Endothelial cell of umbilical vein (primary cell): ENCODE measurements around the gene ALDH1L1. TPM values are rescaled to one million over a fixed set of nuclear protein-coding genes. Genes with fewer than 3 reads are reported as not detected.

Experiments
- BruUV-seq: library from RNA; stranded (reverse); fragments of 400-500 nt; replicated peaks from 2 replicates; lab custom pipeline; 2021; lab: Mats Ljungman, UMichigan
- CTCF ChIA-PET: fragments of 300-600, 350-600 bp; sonication (Branson Sonifier 250); formaldehyde crosslinking; loops from one replicate; lab custom pipeline; 2021; ENCODE audit warnings: antibody characterized with exemption, inconsistent platforms; lab: Charles Lee
- POLR2A ChIA-PET: fragments of 300-600, 350-600 bp; sonication (Branson Sonifier 250); formaldehyde crosslinking; loops from one replicate; lab custom pipeline; 2021; ENCODE audit warnings: antibody characterized with exemption, inconsistent platforms; lab: Charles Lee
- DNase-seq: peaks from one replicate; pipeline ENCODE4 v3.0.0-alpha.2; 2011; ENCODE audit warnings: low read depth, low spot score
- FAIRE-seq: peaks from 2 replicates; lab custom pipeline; 2011; peaks lifted over from hg19 to GRCh38; lab: Jason Lieb, UNC
- H2AFZ ChIP-seq: 2 replicates; pipeline ENCODE4 v1.6.0; 2012; ENCODE audit warnings: low read depth, low read length, control low read depth, inconsistent platforms
- H3K27ac ChIP-seq: 2 replicates; pipeline ENCODE4 v1.5.1; 2011; ENCODE audit warnings: low read depth, mild to moderate bottlenecking, control low read depth, low read length, moderate library complexity; ENCODE audit not compliant: insufficient read depth
- H3K27me3 ChIP-seq, 2 experiments: 2 replicates each; pipeline versions ENCODE4 v1.6.0 to v1.6.1; 2011; ENCODE audit warnings: low read length in 2 of 2, mixed read lengths in 1 of 2; ENCODE audit not compliant: control insufficient read depth in 2 of 2, insufficient read depth in 2 of 2
- H3K36me3 ChIP-seq, 2 experiments: 2 replicates in 1 of 2; 3 replicates in 1 of 2; pipeline ENCODE4 v1.5.1; 2011; ENCODE audit warnings: low read length in 2 of 2, mild to moderate bottlenecking in 1 of 2, moderate library complexity in 1 of 2; ENCODE audit not compliant: control insufficient read depth in 2 of 2, insufficient read depth in 2 of 2; ENCODE audit errors: extremely low read depth in 1 of 2
- H3K4me1 ChIP-seq: 3 replicates; pipeline ENCODE4 v1.5.1; 2011; ENCODE audit warnings: mild to moderate bottlenecking, low read length; ENCODE audit not compliant: control insufficient read depth, insufficient read depth; ENCODE audit errors: extremely low read depth
- H3K4me2 ChIP-seq: 2 replicates; pipeline ENCODE4 v1.6.1; 2011; ENCODE audit warnings: low read length, control low read depth, mixed read lengths; ENCODE audit not compliant: insufficient read depth
- H3K4me3 ChIP-seq, 3 experiments: fragments of 200-600 bp in 1 of 3; sonication (generic), shearing (Covaris generic) in 1 of 3; replicated peaks in 1 of 3; 2 replicates each; pipeline ENCODE4 v1.5.1; 2011 to 2016; ENCODE audit warnings: control low read depth in 3 of 3, low read length in 3 of 3, mild to moderate bottlenecking in 2 of 3, inconsistent platforms in 1 of 3, low read depth in 1 of 3, moderate library complexity in 1 of 3; ENCODE audit not compliant: insufficient read depth in 1 of 3
- H3K79me2 ChIP-seq: 2 replicates; pipeline ENCODE4 v1.6.0; 2012; ENCODE audit warnings: low read length, inconsistent platforms; ENCODE audit not compliant: control insufficient read depth, insufficient read depth
- H3K9ac ChIP-seq: replicated peaks from 2 replicates; pipeline ENCODE3; 2011; ENCODE audit warnings: low read length, control low read depth; ENCODE audit not compliant: insufficient read depth; ENCODE audit errors: extremely low read depth
- H3K9me1 ChIP-seq: replicated peaks from 3 replicates; pipeline ENCODE4 v1.6.0; 2011; ENCODE audit warnings: mild to moderate bottlenecking, low read length; ENCODE audit not compliant: control insufficient read depth, insufficient read depth; ENCODE audit errors: extremely low read depth
- H3K9me3 ChIP-seq: replicated peaks from 2 replicates; pipeline ENCODE4 v1.5.1; 2012; ENCODE audit warnings: low read length, inconsistent platforms; ENCODE audit not compliant: control insufficient read depth, insufficient read depth
- H4K20me1 ChIP-seq: replicated peaks from 2 replicates; pipeline ENCODE3; 2011; ENCODE audit warnings: mild to moderate bottlenecking, low read length; ENCODE audit not compliant: control insufficient read depth, insufficient read depth; ENCODE audit errors: extremely low read depth
- CTCF ChIP-seq, 2 donors: IDR thresholded peaks; 1 replicate in 1 of 2; 2 replicates in 1 of 2; pipeline ENCODE4 v1.5.1; 2011; ENCODE audit warnings: low read length in 2 of 2, mild to moderate bottlenecking in 2 of 2, moderate library complexity in 2 of 2, control low read depth in 1 of 2, inconsistent platforms in 1 of 2, low read depth in 1 of 2; ENCODE audit not compliant: insufficient read depth in 1 of 2; ENCODE audit errors: extremely low read depth in 1 of 2
- EZH2 ChIP-seq: IDR thresholded peaks from 2 replicates; pipeline ENCODE4 v1.6.1; 2012; ENCODE audit warnings: borderline replicate concordance, low read depth, mild to moderate bottlenecking, moderate library complexity, low read length, inconsistent platforms; ENCODE audit not compliant: severe bottlenecking
- FOS ChIP-seq: IDR thresholded peaks from 2 replicates; pipeline ENCODE4 v1.6.1; 2011; ENCODE audit warnings: mild to moderate bottlenecking, low read length, moderate library complexity, borderline replicate concordance; ENCODE audit not compliant: insufficient read depth
- GATA2 ChIP-seq: IDR thresholded peaks from 2 replicates; pipeline ENCODE4 v1.7.0; 2011; ENCODE audit warnings: low read depth, mild to moderate bottlenecking, moderate library complexity, mixed read lengths, low read length; ENCODE audit not compliant: insufficient read length, insufficient read depth
- JUN ChIP-seq: IDR thresholded peaks from 2 replicates; pipeline ENCODE4 v1.6.1; 2011; ENCODE audit warnings: borderline replicate concordance, low read depth; ENCODE audit not compliant: insufficient read length, insufficient read depth
- MAX ChIP-seq: IDR thresholded peaks from 2 replicates; pipeline ENCODE4 v1.6.1; 2011; ENCODE audit not compliant: insufficient read depth, insufficient read length
- MYC ChIP-seq: IDR thresholded peaks from one replicate; pipeline ENCODE4 v1.6.1; 2011; ENCODE audit warnings: mild to moderate bottlenecking, low read depth, low read length
- POLR2A ChIP-seq: IDR thresholded peaks from 2 replicates; pipeline ENCODE4 v1.6.1; 2012; ENCODE audit warnings: low read depth, mild to moderate bottlenecking, control low read depth, low read length
- POLR2AphosphoS5 ChIP-seq: IDR thresholded peaks from 2 replicates; pipeline ENCODE4 v1.6.1; 2012; ENCODE audit warnings: low read depth, mild to moderate bottlenecking, control low read depth, low read length, moderate library complexity; ENCODE audit not compliant: insufficient read depth
- dilution Hi-C: fragments of 300-500 bp; cut with MboI; formaldehyde crosslinking; loops from one replicate; pipeline ENCODE4 v1.15.0; 2019; ENCODE audit warnings: low sequenced_read_pairs; ENCODE audit not compliant: extremely low pct_ligation_motif_present
- intact Hi-C: fragments of 100-400 bp; cut with micrococcal nuclease; formaldehyde crosslinking; loops from one replicate; pipeline ENCODE4 v1.10.0; 2022
- polyA plus RNA-seq, 4 experiments: library from polyadenylated mRNA; depleted of rRNA in 3 of 4; stranded (reverse) in 3 of 4; unstranded in 1 of 4; fragments of >200 nt; gene quantifications; 2 replicates each; pipeline versions ENCODE4 v1.2.1 to v1.2.3, GENCODE V29; 2011 to 2012; ENCODE audit warnings: missing spikeins in 1 of 4
- total RNA-seq: library from RNA; stranded (reverse); gene quantifications from 2 replicates; pipeline ENCODE4 v1.2.3, GENCODE V29; 2021

Gene ALDH1L1
- total and polyA plus RNA-seq, 2 donors (not counting 3 experiments of a cell fraction or from before 2014, with no cell fraction given), result not detected

GRCh38 chr3:126087552-126088175 is 92.7 kb downstream of the ALDH1L1 start:
- Histone ChIP-seq H3K27ac (no peak overlapping the region), H3K9ac (no peak overlapping the region), H3K4me3 (no peak overlapping the region), H3K4me2 (no peak overlapping the region), H3K9me1 (no peaks in the 10 kb centered on the region), H2AFZ (no peak overlapping the region), H4K20me1 (no peaks in the 10 kb centered on the region), H3K27me3 (peaks cover 2 to 3% of the 10 kb centered on the region in 2 experiments), H3K9me3 (no peaks in the 10 kb centered on the region), H3K36me3 (no peaks in the 10 kb centered on the region), H3K79me2 (peaks cover 2% of the 10 kb centered on the region), H3K4me1 (peaks cover 5% of the 10 kb centered on the region)
- no peak for TF ChIP-seq CTCF (IDR thresholded peaks at IDR 0.05; ENCODE audit: extremely low read depth in 1 of 2, insufficient read depth in 1 of 2, low read depth in 1 of 2, low read length in 2 of 2)
- no peak for TF ChIP-seq GATA2
- no peak for TF ChIP-seq POLR2AphosphoS5
- TF ChIP-seq FOS, result no peak
- TF ChIP-seq MAX, result no peak
- TF ChIP-seq JUN, result no peak
- no peak for TF ChIP-seq POLR2A
- TF ChIP-seq EZH2, result no peak
- TF ChIP-seq MYC, result no peak
- dilution Hi-C loops, result no loop called here
- ChIA-PET CTCF (no interaction called here), POLR2A (no interaction called here)
- FAIRE-seq, result no peak
- intact Hi-C loops, result no loop called here
- no peak for DNase-seq
- no TSS peak for BruUV-seq
